Stimulated activated CD4-positive, alpha-beta T cell treated with anti-CD3 and anti-CD28 coated beads, Interleukin-4, amount 100 ng/mL, for 4 hours (primary cell): ENCODE measurements around the gene USP31.
A peak's percentile ranks its signal among the peaks of the same experiment; 100 is the strongest.

ENCODE experiments used
- DNase-seq, 2 experiments: peaks; one replicate each; pipeline ENCODE4 v3.0.0-alpha.2; 2020

Gene USP31

DNA sequence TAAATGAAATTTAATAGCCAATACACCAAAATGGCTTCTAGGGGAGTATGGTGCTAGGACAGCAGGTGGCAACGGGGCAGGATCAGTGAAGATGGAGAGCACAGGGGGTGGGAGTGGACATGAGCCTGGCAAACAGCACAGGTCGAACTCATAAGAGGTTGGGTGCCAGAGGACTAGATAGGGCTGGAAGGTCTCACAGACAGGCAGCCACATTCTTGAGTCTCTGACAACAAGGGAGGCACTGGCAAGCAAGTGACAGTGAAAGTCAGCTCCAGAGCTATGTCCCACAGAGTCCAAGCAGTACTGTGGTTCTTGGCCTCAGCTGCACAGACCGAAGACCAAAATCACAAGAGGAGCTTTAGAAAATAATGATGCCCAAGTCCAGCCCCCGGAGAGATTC, 61.2 kb downstream of the USP31 start:
- DNase-seq = no peak

GRCh38 chr16:23085949-23086348, 63.3 kb downstream of the USP31 start:
- no peak for DNase-seq

DNA sequence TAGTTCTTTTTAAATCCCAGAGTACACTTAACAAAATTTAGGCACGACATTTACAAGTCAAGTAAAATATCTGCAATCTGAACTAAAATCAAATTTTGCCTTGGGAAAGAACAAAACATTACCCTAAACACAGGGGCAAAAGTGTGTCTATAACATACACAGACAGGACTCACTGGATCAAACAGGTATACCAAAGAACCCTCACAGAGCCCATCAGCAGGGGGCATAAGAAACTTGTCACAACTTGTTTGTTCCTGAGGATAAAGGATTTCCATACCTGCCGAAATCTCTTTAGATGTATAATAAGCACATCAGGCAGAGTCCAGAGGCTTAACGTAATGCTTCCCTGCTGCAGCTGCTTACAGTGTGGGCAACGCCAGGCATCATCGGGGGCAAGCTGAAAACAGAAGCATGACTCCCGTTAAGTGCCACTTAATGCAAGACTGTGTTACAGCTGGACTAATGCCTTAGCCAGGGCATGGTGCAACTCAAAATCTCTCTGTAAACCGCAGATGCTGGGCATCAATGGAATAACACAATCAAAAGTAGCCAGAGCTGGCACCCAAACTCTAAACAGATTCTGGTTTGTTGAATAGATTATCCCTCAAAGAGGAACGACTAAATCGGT, 67.0 kb downstream of the USP31 start:
- DNase-seq = no peak

- no peak for DNase-seq
These were observed 67.6 kb downstream of the USP31 start for GRCh38 chr16:23081675-23082119.

DNA sequence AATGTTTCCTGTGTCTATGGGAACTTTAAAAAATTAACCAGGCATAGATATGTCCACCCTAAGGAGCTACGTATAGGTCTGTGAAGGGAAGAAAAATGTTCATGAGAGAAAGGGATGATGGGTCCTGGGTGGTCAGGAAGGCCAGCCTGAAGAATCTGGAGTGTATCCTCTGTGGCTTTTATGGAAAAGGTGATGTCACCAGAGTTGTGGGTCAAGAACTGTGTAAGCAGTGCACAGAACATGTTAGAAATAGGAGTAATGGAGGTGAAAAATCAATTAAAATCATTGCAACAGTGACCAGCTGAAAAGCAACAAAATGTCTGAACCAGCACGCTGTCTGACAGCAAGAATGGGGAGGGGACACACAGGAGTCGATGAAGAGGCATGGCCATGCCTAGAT, 68.5 kb downstream of the USP31 start:
- DNase-seq = no peak

DNA sequence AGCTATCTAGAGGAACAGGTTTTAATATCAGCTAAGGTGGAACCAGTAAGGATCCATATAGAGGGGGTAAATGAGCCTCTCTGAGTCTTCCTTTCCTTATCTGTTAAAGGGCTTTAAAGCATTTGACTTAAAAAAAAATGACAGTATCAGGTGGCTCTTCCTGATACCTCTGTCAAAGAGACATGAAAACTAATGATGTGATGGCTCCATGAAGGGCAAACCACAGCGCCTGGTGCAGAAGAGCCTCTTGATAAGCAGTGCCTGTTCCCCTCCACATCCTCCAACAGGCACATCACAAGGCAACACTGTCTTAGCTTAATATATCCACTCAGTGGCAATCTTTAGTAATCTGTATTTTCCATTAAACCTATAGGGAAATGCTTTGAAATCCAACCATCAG, 68.9 kb downstream of the USP31 start:
- DNase-seq = no peak

DNA sequence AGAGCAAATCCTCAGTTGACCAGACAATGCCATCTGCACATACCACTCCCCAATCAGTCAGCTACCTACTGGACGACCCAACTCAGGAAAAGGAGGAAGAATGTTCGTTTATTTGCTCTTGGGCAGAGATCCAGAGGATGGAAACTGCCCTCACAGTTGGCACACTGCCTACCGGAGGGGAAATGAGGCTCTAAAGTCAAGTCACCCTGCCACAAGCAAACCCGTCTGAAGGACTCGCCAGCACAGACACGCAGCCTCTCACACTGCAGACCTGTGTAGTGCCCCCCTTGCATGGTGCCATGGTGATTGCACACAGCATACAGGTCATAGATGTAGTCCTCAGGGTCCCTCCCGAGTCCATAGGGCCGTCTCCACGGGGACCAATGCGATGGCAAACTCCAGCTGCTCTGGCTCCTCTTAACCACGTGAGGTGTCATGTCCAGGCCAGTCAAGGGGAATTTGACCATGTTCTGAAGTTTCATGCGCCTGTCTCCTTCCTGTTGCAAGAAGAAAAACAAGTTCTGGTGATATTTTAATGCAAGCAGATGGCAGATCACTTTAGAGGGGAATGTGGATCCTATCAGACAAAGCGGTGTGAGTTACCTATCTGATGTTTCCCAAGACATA, 69.5 kb downstream of the USP31 start:
- no peak for DNase-seq

- DNase-seq = no peak
These were observed 74.8 kb downstream of the USP31 start for GRCh38 chr16:23074423-23074822.

DNA sequence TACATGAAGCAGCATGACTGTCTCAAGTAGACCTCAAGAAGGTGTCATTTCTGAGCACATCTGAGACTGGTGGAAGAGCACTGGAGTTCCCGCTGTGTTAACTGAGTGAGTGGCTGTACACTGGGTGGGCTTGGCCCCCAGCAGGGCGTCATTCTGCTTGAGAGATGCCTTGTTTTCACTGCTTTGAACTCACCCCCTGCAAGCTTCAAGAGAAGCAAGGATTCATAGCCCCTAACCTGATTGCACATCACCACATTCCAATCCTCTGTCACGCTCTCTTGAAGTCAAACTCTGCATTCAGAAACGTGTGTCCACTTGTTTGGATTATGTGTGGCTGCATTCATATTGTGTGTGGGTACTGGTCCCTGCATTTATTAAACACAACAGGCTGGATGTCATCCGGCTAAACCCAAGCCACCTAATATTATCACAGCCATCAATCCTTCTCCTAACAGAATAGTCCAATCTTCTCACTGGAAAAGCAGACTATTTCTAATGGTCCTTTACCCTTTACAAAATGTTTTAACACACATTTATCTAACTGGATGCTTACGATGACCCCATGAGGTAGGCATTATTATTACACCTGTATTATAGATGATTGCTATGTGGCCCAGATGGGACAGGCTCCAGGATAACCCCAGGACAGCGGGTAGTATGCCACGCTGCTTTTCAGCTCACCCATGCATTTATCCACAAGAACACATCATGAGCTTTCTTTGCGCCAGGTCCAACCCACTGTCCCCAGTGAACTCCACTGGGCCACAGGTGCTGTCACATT, 76.3 kb downstream of the USP31 start:
- DNase-seq = no peak

DNA sequence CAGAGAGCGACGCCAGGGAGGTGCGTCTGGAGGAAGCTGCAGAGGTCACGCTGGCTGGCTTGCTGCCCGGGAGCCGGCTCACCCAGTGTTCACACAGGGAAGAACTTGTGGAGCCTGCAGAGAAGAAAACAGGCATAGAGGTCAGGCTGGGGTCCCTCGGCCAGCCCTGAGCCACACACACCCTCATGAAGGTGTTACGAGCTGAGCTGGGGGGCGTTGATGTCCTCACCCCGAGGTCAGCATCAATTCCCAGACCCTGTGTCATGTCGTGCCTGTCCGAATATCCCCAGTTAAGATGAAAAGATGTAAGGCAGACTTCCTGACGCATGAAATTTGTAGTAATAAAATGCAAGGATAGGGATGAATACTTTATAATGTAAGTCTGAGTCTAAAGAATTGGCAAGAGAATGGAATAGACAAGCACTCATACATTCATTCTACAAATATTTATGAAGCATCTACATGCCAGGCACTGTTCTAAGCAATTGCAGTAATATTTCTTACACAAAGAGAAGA, 77.1 kb downstream of the USP31 start:
- DNase-seq = no peak

GRCh38 chr16:23071196-23072083, 77.8 kb downstream of the USP31 start:
- no peak for DNase-seq

DNA sequence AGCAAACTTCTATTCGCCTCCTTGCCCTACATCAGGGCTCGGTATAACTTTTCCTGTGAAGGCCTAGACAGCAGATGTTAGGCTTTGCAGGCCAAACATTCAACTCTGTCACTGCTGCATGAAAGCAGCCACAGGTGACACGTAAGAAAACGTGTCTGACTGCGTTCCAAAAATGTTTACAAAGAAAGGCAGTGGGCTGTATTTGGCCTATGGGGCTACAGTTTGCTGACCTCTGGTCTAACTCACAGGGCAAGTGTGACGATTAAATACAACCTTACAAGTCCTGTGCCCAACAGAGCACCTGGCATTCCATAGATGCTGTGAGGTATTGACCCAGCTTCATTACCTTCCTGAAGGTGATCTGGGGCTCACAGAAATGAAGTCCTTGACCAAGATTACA, 79.4 kb downstream of the USP31 start:
- no peak for DNase-seq

DNA sequence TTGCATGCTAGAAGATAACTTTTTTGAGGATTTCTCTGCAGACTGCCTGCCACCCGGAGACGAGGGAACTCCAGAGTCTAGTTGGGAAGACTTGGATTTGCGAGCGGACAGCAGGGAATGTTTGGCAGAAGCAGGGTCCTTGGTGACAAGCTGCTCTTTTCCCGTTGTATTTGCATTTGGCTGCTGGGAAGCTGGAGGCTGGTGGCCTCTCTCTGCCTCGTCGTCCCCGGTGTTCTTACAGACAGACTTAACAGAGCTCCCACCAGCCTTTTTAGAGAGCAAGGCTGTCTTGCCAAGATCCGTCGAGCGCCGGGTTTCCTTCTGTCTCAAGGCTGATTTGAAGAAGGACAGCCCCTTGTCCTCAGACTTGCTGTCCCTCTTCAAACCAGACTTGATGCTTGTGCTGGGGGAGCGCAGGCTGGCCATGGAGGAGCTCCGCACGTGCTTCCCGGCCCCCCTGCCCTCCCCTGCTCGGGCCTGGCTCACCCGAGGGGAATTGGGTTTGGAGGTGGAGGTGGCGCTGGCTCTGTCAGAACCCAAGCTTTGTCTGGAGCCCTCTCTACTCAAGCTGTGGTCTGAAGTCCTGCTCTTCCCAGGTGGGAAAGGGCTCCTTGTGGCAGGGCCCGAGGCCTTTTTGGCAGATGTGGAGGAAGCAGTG, 81.0 kb downstream of the USP31 start:
- no peak for DNase-seq

DNA sequence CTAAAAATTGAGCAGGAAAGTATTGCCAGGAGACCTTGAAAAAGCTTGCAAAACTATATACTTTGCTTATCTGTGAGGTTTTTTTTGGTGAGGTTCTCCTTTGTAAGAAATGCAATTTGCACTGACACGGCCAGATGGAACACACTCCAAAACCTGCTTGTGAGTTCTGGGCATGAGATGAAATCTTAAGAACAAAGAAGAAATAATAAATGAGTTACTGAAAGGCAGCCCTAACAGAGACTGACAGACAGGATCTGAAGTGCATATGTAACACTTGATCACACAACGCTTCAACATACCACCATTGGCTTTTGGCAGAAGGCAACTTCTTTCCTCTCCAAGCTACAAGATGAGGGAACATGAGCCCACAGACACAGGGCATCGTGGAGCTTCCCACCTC, 82.6 kb downstream of the USP31 start:
- no peak for DNase-seq

GRCh38 chr16:23064639-23065038, 84.6 kb downstream of the USP31 start:
- no peak for DNase-seq

GRCh38 chr16:23062524-23062923, 86.7 kb downstream of the USP31 start:
- DNase-seq = no peak

GRCh38 chr16:23061669-23062068, 87.6 kb downstream of the USP31 start:
- DNase-seq = no peak

DNA sequence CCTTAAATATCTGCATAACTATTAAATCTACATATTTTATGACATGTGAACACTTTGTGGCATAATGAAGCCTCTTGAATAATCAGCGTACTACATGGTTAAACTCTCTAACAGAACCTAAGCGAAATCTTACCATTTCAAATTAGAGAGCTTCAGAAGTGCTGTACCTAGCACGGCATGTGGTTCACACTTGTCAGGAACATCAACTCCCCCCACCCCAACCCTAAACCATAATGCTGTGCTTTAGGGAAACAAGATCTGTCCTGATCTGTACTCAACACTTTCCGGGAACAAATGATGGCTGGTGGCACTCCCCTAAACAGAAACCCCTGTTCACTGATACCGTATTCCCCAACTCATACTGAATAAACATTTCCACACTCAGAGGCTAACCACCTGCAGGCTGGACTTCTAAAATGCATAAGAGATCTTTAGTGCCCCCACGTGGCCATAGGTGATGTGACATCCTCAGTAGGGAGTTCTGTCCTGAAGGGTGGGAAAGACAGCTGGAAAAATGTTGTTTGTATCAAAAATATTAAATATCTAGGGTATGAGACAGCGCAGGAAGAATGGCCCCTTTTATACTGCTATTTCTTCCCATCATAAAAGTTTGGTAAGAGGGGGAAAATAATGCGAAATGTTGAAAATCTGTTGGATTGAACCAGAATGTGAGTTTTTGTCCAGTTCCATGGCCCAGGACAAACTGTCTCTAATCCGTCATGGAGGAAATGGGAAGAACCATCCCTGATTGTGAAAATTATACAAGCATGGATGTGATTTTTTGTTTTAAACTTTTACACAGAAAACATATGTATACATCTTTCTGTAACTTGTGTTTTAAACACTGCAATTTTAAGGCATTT, 88.6 kb downstream of the USP31 start:
- DNase-seq = peak; percentile 39

- DNase-seq = no peak
These were observed 89.8 kb downstream of the USP31 start for GRCh38 chr16:23059433-23059832.

DNA sequence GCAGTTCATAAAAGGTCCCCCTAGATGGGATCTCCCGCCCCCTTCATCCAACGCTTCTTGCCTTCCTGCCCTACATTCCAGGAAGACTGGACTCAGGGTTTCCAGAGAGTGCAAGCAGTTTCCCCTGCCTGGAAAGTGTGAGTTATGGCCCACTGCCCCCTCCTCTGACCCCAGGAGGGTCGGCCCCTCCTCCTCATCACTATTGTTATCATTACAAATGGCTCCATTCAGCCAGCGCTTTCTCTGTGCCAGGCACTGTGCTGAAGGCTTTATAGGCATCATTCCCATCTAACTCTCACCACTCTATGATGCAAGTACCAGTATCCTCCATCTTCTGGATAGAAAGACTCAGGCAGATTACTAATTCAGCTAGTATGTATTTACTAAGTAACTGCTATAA, 90.7 kb downstream of the USP31 start:
- no peak for DNase-seq

DNA sequence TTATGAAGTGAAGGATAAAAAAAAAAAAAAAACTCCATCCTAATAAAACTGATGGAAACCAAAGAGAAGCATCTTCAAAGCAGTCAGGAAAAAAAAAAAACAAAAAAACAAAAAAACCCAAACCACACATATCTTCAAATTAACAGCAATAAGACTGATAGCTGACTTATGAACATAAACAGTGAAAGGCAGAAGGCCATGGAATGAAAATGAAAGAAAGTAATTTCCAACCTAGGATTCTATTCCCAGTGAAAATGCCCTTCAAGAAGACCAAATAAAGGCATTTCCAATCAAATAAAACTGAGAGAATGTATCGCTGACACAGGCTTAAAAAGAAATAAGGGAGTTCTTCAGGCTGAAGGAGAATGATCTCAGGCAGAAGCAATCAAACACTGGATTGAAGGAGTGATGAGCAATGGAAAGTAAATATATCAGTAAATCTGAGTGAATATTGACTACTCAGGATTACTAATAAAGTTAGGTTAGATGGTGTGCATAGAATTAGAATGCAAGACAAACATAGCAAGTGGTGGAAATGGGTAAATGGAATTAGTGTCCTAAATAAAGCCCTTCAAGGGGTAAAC, 92.1 kb downstream of the USP31 start:
- DNase-seq = no peak
